ENCODE measurements around the gene PPP2R2C. TPM values are rescaled to one million over a fixed set of nuclear protein-coding genes. Genes with fewer than 3 reads are reported as not detected.

Gene PPP2R2C
- total RNA-seq, 1 experiment from 2014 or later: 26.7 TPM

DNA sequence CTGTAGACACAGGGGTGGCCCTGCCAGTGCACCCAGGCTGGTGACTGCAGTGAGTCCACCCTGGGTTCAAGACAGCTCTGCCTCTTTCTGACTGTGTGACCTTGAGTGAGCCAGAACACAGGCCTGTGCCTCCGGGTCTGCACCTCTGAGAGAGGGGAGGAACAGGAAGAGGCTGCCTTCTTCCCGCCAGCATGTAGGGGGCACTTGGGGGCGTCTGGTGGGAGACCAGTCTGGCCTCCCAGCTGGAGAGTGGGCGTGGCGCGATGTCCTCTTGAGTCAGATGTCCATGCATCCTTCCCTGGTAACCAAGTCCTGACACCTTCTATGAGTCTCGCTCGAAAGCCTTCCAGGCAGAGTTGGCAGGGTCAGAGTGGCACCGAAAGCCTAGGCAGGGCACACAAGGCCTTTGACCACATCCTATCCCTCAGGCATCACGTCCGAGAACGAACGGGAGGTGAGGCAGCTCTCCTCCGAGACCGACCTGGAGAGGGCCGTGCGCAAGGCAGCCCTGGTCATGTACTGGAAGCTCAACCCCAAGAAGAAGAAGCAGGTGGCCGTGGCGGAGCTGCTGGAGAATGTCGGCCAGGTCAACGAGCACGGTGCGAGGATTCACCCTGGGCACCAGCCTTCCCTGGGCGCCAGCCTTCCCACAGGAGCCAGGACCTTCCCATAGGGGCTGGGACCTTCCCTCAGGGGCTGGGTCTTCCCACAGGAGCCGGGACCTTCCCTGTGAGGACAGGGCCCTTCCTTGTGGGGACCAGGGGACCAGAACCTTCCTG lies 181.5 kb downstream of the PPP2R2C start:
- no peak for TF ChIP-seq POLR2AphosphoS5 (IDR thresholded peaks at IDR 0.05; ENCODE audit: low read depth, low read length)
- no peak for TF ChIP-seq TCF7L2 (IDR thresholded peaks at IDR 0.05; ENCODE audit: low read depth, low read length)
- no peak for TF ChIP-seq REST (IDR thresholded peaks at IDR 0.05; ENCODE audit: insufficient read depth in 1 of 2, low read depth in 2 of 2, low read length in 1 of 2)
- TF ChIP-seq SIN3A (IDR thresholded peaks at IDR 0.05; ENCODE audit: borderline replicate concordance, insufficient read depth, low read depth, low read length): no peak
- no peak for TF ChIP-seq CTCF (IDR thresholded peaks at IDR 0.05)
- no peak overlapping the region for H3K4me3 ChIP-seq (ENCODE audit: low read depth in 2 of 2, low read length in 2 of 2)
- H3K27ac ChIP-seq (ENCODE audit: low read length): no peak overlapping the region
- H3K27me3 ChIP-seq (ENCODE audit: control insufficient read depth, insufficient read depth, low read length): no peaks in the 10 kb centered on the region
- in situ Hi-C loops (cut with HindIII; ENCODE audit: low pct_unique_long_range_greater_than_20kb, low sequenced_read_pairs) (no loop called here), intact Hi-C loops (cut with micrococcal nuclease; ENCODE audit: unreplicated experiment) (no loop called here)
- no peaks in the 10 kb centered on the region for H3K9me3 ChIP-seq (ENCODE audit: control insufficient read depth, insufficient read depth, low read depth, low read length)
- no peaks in the 10 kb centered on the region for H3K4me1 ChIP-seq (ENCODE audit: control insufficient read depth, insufficient read depth, low read length)
- DNase-seq (ENCODE audit: low read depth, low spot score): no peak
- ChIA-PET POLR2A (no interaction called here), CTCF (interaction anchor here (1.5 kb wide), 1 partner anchor 27 kb away, joined by 3 read pairs; no protein-coding TSS in a partner anchor)
- BruUV-seq (replicated peaks): no TSS peak
- no peak for ATAC-seq
- H3K36me3 ChIP-seq (ENCODE audit: control insufficient read depth, insufficient read depth, low read length): no peaks in the 10 kb centered on the region

GRCh38 chr4:6290256-6290655 lies 182.2 kb downstream of the PPP2R2C start:
- TF ChIP-seq POLR2AphosphoS5 (IDR thresholded peaks at IDR 0.05; ENCODE audit: low read depth, low read length) (no peak), TCF7L2 (IDR thresholded peaks at IDR 0.05; ENCODE audit: low read depth, low read length) (no peak), REST (IDR thresholded peaks at IDR 0.05; ENCODE audit: insufficient read depth in 1 of 2, low read depth in 2 of 2, low read length in 1 of 2) (no peak), SIN3A (IDR thresholded peaks at IDR 0.05; ENCODE audit: borderline replicate concordance, insufficient read depth, low read depth, low read length) (no peak), CTCF (IDR thresholded peaks at IDR 0.05) (no peak)
- in situ Hi-C loops (cut with HindIII; ENCODE audit: low pct_unique_long_range_greater_than_20kb, low sequenced_read_pairs): no loop called here
- intact Hi-C loops (cut with micrococcal nuclease; ENCODE audit: unreplicated experiment): no loop called here
- DNase-seq (ENCODE audit: low read depth, low spot score) (no peak), ATAC-seq (no peak)
- no peaks in the 10 kb centered on the region for H3K9me3 ChIP-seq (ENCODE audit: control insufficient read depth, insufficient read depth, low read depth, low read length)
- POLR2A ChIA-PET: no interaction called here
- CTCF ChIA-PET: interaction anchor here (1.5 kb wide), 1 partner anchor 26 kb away, joined by 3 read pairs; no protein-coding TSS in a partner anchor
- H3K4me1 ChIP-seq (ENCODE audit: control insufficient read depth, insufficient read depth, low read length): no peaks in the 10 kb centered on the region
- no TSS peak for BruUV-seq (replicated peaks)
- H3K27ac ChIP-seq (ENCODE audit: low read length): no peak overlapping the region
- no peak overlapping the region for H3K4me3 ChIP-seq (ENCODE audit: low read depth in 2 of 2, low read length in 2 of 2)
- H3K27me3 ChIP-seq (ENCODE audit: control insufficient read depth, insufficient read depth, low read length): no peaks in the 10 kb centered on the region
- no peaks in the 10 kb centered on the region for H3K36me3 ChIP-seq (ENCODE audit: control insufficient read depth, insufficient read depth, low read length)
